Astrocyte of the spinal cord (primary cell): ENCODE results near the gene OVCH2.

Experiments used
- DNase-seq: peaks from one replicate; pipeline ENCODE4 v3.0.0; 2011; ENCODE audit warnings: low read depth, low spot score
- H3K4me3 ChIP-seq: 2 replicates; pipeline ENCODE4 v1.5.1; 2011; ENCODE audit warnings: low read depth, mild to moderate bottlenecking, low read length, moderate library complexity
- CTCF ChIP-seq: IDR thresholded peaks from 2 replicates; pipeline ENCODE4 v1.5.1; 2012; ENCODE audit warnings: low read depth, mild to moderate bottlenecking, low read length, inconsistent platforms
- in situ Hi-C: cut with HindIII; loops from 2 replicates; pipeline ENCODE4 v1.10.0; 2017; ENCODE audit warnings: low sequenced_read_pairs

The OVCH2 gene

GRCh38 chr11:7692426-7692825 is 13.9 kb downstream of the OVCH2 start:
- in situ Hi-C loops, result no loop called here
- H3K4me3 ChIP-seq, result no peak overlapping the region
- no peak for DNase-seq
- no peak for TF ChIP-seq CTCF

- DNase-seq, result no peak
- in situ Hi-C loops, result no loop called here
- no peak for TF ChIP-seq CTCF
- no peak overlapping the region for H3K4me3 ChIP-seq
These were observed 14.4 kb downstream of the OVCH2 start for GRCh38 chr11:7691759-7692350.

- in situ Hi-C loops, result no loop called here
- H3K4me3 ChIP-seq, result no peak overlapping the region
- DNase-seq, result peak; percentile 19
- TF ChIP-seq CTCF, result no peak
These were observed 15.6 kb downstream of the OVCH2 start for GRCh38 chr11:7690648-7691047.

GRCh38 chr11:7689239-7689638 is 17.0 kb downstream of the OVCH2 start:
- H3K4me3 ChIP-seq, result no peak overlapping the region
- no peak for TF ChIP-seq CTCF
- in situ Hi-C loops, result no loop called here
- no peak for DNase-seq

- H3K4me3 ChIP-seq, result no peak overlapping the region
- peak; percentile 89 for TF ChIP-seq CTCF
- DNase-seq, result peak; percentile 36
- in situ Hi-C loops, result no loop called here
These were observed 17.9 kb downstream of the OVCH2 start for GRCh38 chr11:7688238-7688826.

- no peak overlapping the region for H3K4me3 ChIP-seq
- no peak for TF ChIP-seq CTCF
- in situ Hi-C loops, result no loop called here
- no peak for DNase-seq
These were observed 18.9 kb downstream of the OVCH2 start for GRCh38 chr11:7687386-7687785.
